Vagina (tissue), 2 donors: Measurements from ENCODE around the gene AMBRA1. TPM values are rescaled to one million over a fixed set of nuclear protein-coding genes. Genes with fewer than 3 reads are reported as not detected.

ENCODE experiments used
- DNase-seq, 2 donors: peaks; one replicate each; pipeline ENCODE4 v3.0.0-alpha.2; 2017; ENCODE audit errors: extremely low spot score in 2 of 2
- H3K27ac ChIP-seq: fragments of 200-600 bp; sonication (generic); one replicate; pipeline ENCODE4 v1.5.1; 2019
- H3K27me3 ChIP-seq: fragments of 200-600 bp; sonication (generic); one replicate; pipeline ENCODE4 v1.5.1; 2019
- H3K36me3 ChIP-seq, 2 donors: fragments of 200-600 bp; sonication (generic); one replicate each; pipeline ENCODE4 v1.5.1; 2017 to 2019
- H3K4me1 ChIP-seq: fragments of 200-600 bp; sonication (generic); one replicate; pipeline ENCODE4 v1.5.1; 2019
- H3K4me3 ChIP-seq, 2 donors: fragments of 200-600 bp; sonication (generic); 1 replicate in 1 of 2; 2 replicates in 1 of 2; pipeline ENCODE4 v1.5.1; 2016 to 2019
- H3K9me3 ChIP-seq: fragments of 200-600 bp; sonication (generic); one replicate; pipeline ENCODE4 v1.5.1; 2019
- POLR2A ChIP-seq, 2 donors: fragments of 450-650 bp; IDR thresholded peaks; one replicate each; pipeline ENCODE4 v1.6.1; 2017; ENCODE audit warnings: antibody characterized with exemption in 2 of 2, mild to moderate bottlenecking in 2 of 2, moderate library complexity in 2 of 2
- POLR2AphosphoS5 ChIP-seq, 2 donors: sonication (generic); formaldehyde crosslinking; IDR thresholded peaks; one replicate each; pipeline ENCODE4 v1.9.0; 2017; ENCODE audit warnings: antibody characterized with exemption in 2 of 2, mild to moderate bottlenecking in 2 of 2, low read depth in 1 of 2; ENCODE audit not compliant: insufficient read depth in 1 of 2
- intact Hi-C: fragments of 100-400 bp; cut with DNase I; formaldehyde crosslinking; loops from one replicate; pipeline ENCODE4 v1.15.1; 2023
- total RNA-seq: library from RNA; depleted of rRNA; stranded (reverse); fragments of >200 nt; gene quantifications from one replicate; pipeline ENCODE4 v1.2.3, GENCODE V29; 2016
- TF ChIP-seq, protein P1 (sequence below), 3 experiments: fragments of 450-650 bp in 2 of 3; fragments of 200-600 bp in 1 of 3; sonication (generic) in 1 of 3; IDR thresholded peaks; one replicate each; pipeline ENCODE4 v1.5.1; 2017 to 2019; ENCODE audit warnings: antibody characterized with exemption in 3 of 3, mild to moderate bottlenecking in 2 of 3, moderate library complexity in 2 of 3

The AMBRA1 gene
- total RNA-seq, 1 donor from 2014 or later = 40.0 TPM

DNA sequence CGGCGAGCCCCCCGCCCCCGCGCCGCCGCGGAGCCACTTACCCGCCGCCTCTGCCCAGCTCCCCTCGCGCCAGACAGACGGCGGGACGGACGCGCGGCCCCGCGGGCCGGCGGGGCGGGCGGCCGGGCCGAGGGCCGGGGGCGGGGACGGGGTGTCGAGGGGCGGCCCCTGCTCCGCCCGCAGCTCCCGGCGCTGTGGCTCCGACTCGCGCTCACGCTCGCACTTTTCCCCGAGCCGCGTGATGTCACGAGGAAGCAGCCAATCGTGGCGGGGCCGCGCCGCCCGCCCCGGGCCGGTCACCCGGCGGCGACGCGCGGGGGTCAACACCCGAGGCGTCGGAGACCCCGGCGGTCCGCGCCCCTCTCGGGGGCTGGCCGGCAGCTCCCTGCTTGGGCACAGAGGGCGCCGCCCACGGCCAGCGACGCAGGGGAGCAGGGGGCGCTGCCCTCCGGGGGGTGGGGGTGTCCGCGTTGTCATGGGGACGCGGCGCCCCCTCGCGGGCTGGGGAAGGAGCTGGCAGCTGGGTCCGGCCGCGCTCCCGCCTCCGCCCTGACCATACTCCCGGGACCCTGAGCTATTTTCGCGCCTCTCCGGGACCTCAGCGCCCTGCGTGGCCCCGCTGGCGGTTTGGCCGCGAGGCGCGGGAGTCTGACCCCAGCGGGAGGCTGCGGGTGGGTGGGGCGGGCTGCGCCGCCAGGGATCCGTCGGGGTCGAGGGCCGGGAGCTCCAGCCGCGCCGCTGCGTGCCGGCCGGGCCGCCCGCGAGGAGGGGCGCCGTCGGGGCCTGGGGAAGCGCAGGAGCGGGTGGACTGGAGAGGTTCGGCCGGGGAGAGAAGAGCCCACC lies 202.0 kb downstream of the AMBRA1 start, which contains the start of gene CHRM4:
CHRM4 (minus strand) TSS at position 199 of the 843 bp plus-strand sequence. CDS start 5,219 bp downstream, outside the sequence.
- no peak for DNase-seq
- Histone ChIP-seq H3K4me1 (peaks cover 38% of the 10 kb centered on the region), H3K9me3 (no peaks in the 10 kb centered on the region), H3K4me3 (peak within 1 kb of the TSS; percentile 22 to 31), H3K27me3 (peaks cover 13% of the 10 kb centered on the region), H3K36me3 (peaks cover 0 to 4% of the 10 kb centered on the region in 2 donors), H3K27ac (no peak within 1 kb of the TSS)
- TF ChIP-seq, protein P1, sequence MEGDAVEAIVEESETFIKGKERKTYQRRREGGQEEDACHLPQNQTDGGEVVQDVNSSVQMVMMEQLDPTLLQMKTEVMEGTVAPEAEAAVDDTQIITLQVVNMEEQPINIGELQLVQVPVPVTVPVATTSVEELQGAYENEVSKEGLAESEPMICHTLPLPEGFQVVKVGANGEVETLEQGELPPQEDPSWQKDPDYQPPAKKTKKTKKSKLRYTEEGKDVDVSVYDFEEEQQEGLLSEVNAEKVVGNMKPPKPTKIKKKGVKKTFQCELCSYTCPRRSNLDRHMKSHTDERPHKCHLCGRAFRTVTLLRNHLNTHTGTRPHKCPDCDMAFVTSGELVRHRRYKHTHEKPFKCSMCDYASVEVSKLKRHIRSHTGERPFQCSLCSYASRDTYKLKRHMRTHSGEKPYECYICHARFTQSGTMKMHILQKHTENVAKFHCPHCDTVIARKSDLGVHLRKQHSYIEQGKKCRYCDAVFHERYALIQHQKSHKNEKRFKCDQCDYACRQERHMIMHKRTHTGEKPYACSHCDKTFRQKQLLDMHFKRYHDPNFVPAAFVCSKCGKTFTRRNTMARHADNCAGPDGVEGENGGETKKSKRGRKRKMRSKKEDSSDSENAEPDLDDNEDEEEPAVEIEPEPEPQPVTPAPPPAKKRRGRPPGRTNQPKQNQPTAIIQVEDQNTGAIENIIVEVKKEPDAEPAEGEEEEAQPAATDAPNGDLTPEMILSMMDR (IDR thresholded peaks at IDR 0.05) = no peak
- no peak for TF ChIP-seq POLR2A (IDR thresholded peaks at IDR 0.05)
- TF ChIP-seq POLR2AphosphoS5 (IDR thresholded peaks at IDR 0.05; ENCODE audit: insufficient read depth in 1 of 2, low read depth in 1 of 2) = no peak
- intact Hi-C loops = loop anchor here (5.0 kb wide), 1 partner anchor 151 kb away; no protein-coding TSS in a partner anchor

DNA sequence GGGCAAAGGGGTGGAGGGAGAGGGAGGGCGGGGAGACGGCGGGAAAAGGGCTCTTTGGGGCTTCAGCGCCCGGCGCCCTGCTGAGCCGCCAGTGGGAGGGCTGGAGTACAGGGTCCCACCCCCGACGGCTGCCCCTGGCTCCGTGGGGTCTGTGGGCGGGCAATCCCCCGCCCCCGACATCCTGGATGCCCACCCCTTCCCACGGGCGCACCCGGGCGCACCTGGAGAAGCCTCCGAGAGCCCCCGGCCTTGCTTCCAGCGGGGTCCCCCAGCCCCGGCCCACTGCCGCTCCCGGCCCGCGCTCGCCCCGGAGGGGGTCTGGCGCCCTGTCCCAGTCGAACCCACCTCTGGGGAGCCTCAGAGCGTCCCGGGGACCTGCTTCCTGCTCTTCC lies 202.6 kb downstream of the AMBRA1 start:
- no peaks in the 10 kb centered on the region for H3K9me3 ChIP-seq
- intact Hi-C loops = loop anchor here (5.0 kb wide), 1 partner anchor 151 kb away; no protein-coding TSS in a partner anchor
- H3K4me3 ChIP-seq = peak overlapping the region in 1 of 2 donors; percentile 22
- H3K27ac ChIP-seq = no peak overlapping the region
- H3K36me3 ChIP-seq = no peaks in the 10 kb centered on the region
- no peak for DNase-seq
- peaks cover 38% of the 10 kb centered on the region for H3K4me1 ChIP-seq
- TF ChIP-seq, protein P1 (IDR thresholded peaks at IDR 0.05) = no peak
- peaks cover 13% of the 10 kb centered on the region for H3K27me3 ChIP-seq

DNA sequence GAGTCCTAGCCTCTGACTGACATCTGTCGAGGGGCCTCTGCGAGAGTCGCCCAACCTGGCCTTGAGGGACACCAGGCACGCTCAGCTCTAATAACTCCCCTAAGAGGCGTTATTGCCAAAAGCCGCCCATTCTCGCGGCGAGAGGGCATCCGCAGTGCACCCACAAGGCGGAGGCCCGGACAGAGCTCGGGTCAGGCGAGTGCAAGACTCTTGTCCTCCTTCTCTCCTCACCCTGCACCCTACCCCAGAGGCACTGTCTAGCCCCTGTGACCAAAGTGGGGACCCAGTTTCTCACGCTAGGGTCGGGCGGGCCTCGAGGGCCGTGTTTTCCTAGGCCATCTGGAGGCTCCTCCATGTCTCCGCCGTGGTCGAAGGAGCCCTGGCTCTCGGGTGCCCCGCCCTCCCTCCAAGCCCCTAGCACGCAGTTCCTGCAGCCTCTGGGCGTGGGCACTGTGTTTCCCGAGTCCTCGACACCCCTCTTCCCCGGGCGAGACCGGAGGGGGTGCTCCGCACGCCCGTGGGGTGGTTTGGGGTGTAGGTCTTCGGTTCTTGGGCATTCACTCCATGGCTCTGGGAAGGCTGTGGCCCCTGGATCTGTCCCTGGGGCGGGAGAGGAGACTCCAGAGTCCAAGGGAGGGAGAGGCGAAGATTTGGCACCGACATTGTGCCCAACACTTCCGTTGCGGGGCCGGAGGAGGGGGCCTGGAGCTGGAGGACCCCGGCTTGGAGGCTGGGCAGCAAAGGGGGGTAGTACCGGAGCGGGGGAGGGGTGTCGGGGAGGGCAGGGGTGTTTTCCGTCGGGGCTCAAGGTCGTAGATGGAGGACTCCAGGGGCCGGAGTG lies 203.3 kb downstream of the AMBRA1 start:
- H3K4me1 ChIP-seq = peaks cover 38% of the 10 kb centered on the region
- no peak for DNase-seq
- no peak overlapping the region for H3K27ac ChIP-seq
- intact Hi-C loops = loop anchor here (5.0 kb wide), 1 partner anchor 152 kb away; no protein-coding TSS in a partner anchor
- no peak for TF ChIP-seq POLR2AphosphoS5 (IDR thresholded peaks at IDR 0.05; ENCODE audit: insufficient read depth in 1 of 2, low read depth in 1 of 2)
- no peak for TF ChIP-seq POLR2A (IDR thresholded peaks at IDR 0.05)
- TF ChIP-seq, protein P1 (IDR thresholded peaks at IDR 0.05) = no peak
- H3K27me3 ChIP-seq = peaks cover 13% of the 10 kb centered on the region
- H3K9me3 ChIP-seq = no peaks in the 10 kb centered on the region
- no peaks in the 10 kb centered on the region for H3K36me3 ChIP-seq
- no peak overlapping the region for H3K4me3 ChIP-seq

DNA sequence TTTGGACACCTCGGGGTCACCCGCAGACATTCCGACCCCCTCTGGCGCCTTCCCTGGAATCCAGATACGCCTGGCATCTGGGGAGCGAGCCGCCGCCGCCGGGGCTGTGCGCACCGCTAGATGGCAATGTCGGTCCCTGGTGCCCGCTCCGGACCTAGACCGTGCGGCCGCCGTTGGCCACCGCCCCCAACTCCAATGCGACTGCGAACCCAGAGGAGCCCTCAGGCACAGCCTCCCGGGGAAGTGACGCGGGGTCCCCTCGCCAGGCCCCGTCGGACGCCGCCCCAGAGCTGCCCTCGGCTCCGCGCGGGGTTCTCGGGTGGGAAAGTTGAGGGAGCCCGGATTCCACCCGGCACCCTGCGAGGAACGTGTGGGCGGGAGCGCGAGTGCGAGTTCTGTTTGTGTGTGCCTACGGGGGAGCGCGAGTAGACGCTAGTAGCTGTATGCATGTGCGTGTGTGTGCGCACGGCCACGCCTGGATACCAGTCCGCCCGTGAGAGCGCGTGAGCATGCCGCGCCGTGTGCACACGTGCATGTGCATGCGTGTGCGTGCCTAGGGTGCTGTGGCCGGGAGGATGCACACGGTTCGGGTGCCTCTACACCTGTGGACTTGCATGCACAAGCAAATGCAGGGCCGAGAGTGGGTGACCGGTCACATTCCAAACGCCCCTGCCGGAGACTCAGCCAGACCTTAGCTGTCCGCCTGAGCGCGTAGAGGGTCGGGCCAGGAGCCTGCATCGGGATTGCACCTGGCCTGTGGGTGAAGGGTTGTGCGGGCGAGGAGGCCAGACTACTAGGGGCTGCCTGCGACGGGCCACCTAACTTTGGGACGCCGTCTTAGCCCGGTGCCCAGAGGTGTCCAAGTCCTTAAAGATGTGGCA lies 204.1 kb downstream of the AMBRA1 start:
- H3K36me3 ChIP-seq = no peaks in the 10 kb centered on the region
- peak overlapping the region; percentile 33 to 36 for H3K4me3 ChIP-seq
- peaks cover 13% of the 10 kb centered on the region for H3K27me3 ChIP-seq
- H3K4me1 ChIP-seq = peaks cover 38% of the 10 kb centered on the region
- no peak for DNase-seq
- no peaks in the 10 kb centered on the region for H3K9me3 ChIP-seq
- no peak overlapping the region for H3K27ac ChIP-seq
- TF ChIP-seq, protein P1 (IDR thresholded peaks at IDR 0.05) = peak; percentile 30 to 84 (median 65)
- no peak for TF ChIP-seq POLR2AphosphoS5 (IDR thresholded peaks at IDR 0.05; ENCODE audit: insufficient read depth in 1 of 2, low read depth in 1 of 2)
- no peak for TF ChIP-seq POLR2A (IDR thresholded peaks at IDR 0.05)
- intact Hi-C loops = loop anchor here (5.0 to 10.0 kb wide), 3 partner anchors 143 to 225 kb away; partner anchors contain the start of genes ATG13 and HARBI1
